BE2C (cell line): ENCODE measurements around the gene DFFB.

Experiments used
- DNase-seq: peaks from one replicate; pipeline ENCODE4 v3.0.0-alpha.2; 2020
- H3K27me3 ChIP-seq: fragments of 250-450 bp; sonication (Bioruptor Pico); 2 replicates; pipeline ENCODE4 v1.5.1; 2020; ENCODE audit warnings: mild to moderate bottlenecking
- H3K36me3 ChIP-seq: fragments of 250-450 bp; sonication (Bioruptor Pico); 2 replicates; pipeline ENCODE4 v1.5.1; 2020; ENCODE audit warnings: mild to moderate bottlenecking
- H3K4me1 ChIP-seq: fragments of 250-450 bp; sonication (Bioruptor Pico); 2 replicates; pipeline ENCODE4 v1.5.1; 2020
- H3K4me3 ChIP-seq: 2 replicates; pipeline ENCODE4 v1.5.1; 2011; ENCODE audit warnings: low read depth, low read length
- H3K9me3 ChIP-seq: fragments of 250-450 bp; sonication (Bioruptor Pico); 2 replicates; pipeline ENCODE4 v1.5.1; 2020
- TF ChIP-seq, protein P1 (sequence below): IDR thresholded peaks from 2 replicates; pipeline ENCODE4 v1.5.1; 2012; ENCODE audit warnings: mild to moderate bottlenecking, low read depth, low read length

The DFFB gene

DNA sequence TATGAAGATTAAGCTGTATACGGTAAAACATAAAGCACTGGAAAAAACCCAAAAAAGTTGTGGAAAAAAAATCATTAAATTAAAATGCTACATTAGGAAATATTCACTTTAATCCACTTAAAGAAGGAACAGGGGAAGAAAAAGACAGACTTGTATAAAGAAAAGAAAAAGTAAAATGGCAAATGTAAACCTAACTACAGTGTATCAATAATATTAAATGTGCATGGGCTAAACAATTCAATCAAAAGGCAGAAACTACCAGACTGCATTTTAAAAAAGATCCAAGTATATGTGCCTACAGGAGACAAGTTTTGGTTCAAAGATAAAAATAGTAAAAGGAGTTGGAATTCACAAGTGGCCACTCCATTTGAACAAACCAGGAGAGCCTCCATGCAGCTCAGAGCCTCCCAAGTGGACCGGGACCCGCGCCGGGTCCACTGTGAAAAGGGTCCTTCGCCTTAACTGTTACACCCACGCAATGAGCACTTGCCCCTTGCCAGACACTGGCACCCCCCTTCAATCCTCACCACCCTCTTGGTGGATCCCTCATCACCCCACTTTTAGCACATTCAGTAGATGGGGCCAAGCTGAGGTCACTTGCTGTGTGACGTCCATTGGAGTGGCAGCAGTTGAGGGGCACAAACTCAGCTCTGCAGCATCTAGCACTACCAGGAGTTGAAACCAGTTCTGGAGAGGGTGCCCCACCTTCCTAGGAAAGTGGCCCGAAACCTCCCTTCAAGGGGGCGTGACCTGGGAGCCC, 41.9 kb downstream of the DFFB start:
- Histone ChIP-seq H3K4me1 (no peaks in the 10 kb centered on the region), H3K4me3 (peak overlapping the region; percentile 72), H3K27me3 (no peaks in the 10 kb centered on the region), H3K9me3 (no peaks in the 10 kb centered on the region), H3K36me3 (no peaks in the 10 kb centered on the region; the same call in 1 of the 2 replicates)
- no peak for DNase-seq
- TF ChIP-seq, protein P1, sequence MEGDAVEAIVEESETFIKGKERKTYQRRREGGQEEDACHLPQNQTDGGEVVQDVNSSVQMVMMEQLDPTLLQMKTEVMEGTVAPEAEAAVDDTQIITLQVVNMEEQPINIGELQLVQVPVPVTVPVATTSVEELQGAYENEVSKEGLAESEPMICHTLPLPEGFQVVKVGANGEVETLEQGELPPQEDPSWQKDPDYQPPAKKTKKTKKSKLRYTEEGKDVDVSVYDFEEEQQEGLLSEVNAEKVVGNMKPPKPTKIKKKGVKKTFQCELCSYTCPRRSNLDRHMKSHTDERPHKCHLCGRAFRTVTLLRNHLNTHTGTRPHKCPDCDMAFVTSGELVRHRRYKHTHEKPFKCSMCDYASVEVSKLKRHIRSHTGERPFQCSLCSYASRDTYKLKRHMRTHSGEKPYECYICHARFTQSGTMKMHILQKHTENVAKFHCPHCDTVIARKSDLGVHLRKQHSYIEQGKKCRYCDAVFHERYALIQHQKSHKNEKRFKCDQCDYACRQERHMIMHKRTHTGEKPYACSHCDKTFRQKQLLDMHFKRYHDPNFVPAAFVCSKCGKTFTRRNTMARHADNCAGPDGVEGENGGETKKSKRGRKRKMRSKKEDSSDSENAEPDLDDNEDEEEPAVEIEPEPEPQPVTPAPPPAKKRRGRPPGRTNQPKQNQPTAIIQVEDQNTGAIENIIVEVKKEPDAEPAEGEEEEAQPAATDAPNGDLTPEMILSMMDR, result no peak

DNA sequence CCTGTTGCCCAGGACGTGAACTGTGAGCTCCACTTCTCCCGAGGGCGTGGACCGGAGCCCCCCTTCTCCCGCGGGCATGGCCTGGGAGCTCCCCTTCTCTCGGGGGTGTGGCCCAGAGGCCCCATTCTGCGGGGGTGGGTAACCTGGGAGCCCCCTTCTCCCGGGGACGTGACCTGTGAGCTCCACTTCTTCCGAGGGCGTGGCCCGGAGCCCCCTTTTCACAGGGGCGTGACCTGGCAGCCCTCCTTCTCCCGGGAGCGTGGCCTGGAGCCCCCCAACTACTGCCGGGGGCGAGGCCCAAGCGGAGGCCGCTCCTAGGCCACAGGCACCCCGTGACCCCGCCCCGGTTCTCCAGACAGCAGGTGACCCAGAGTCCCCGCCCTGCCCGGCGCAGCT, 42.5 kb downstream of the DFFB start:
- no peaks in the 10 kb centered on the region for H3K4me1 ChIP-seq
- TF ChIP-seq, protein P1, result no peak; the same call in 1 of the 2 replicates
- no peaks in the 10 kb centered on the region for H3K9me3 ChIP-seq
- H3K4me3 ChIP-seq, result peak overlapping the region; percentile 72
- H3K27me3 ChIP-seq, result no peaks in the 10 kb centered on the region
- no peak for DNase-seq
- no peaks in the 10 kb centered on the region; the same call in 1 of the 2 replicates for H3K36me3 ChIP-seq

DNA sequence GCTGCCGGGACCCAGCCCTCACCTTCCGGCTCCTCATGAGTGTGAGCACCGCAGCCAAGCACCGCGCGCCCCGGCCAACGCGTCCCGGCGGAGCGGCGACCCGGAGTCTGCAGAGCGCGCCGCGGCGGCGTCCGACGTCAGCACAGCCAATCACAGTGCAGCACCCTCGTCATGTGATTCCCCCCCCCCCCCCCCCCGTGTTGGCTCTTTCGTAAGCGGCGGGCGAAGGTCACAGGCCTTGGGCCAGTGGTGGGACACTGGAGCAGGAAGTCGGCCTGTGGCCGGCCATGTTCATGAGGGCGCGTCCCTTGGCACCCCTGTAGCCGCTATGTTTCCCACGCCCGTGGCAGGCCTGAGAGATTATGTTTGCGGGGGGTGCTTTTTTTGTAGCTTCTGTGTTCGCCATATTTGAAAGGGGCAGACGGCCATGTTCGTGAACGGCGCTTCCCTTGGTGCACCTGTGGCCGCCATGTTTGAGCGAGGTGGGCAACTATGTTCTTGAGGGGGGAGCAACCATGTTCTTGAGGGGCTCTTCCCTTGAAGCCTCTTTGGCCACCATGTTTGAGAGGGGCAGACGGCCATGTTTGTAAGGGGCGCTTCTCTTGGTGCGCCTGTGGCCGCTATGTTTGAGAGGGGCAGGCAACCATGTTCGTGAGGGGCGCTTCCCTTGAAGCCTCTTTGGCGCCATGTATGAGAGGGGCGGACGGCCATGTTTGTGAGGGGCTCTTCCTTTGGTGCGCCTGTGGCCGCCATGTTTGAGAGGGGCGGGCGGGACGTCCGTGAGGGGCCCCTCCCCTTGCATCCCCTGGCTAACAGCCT, 43.1 kb downstream of the DFFB start, which contains the start of gene C1orf174:
TSS of gene C1orf174 (minus strand) at position 123 of the 819 bp plus-strand sequence. CDS start at position 37, 86 bp downstream.
- H3K36me3 ChIP-seq, result no peaks in the 10 kb centered on the region; the same call in 1 of the 2 replicates
- TF ChIP-seq, protein P1, result no peak
- peak; percentile 87 for DNase-seq
- H3K4me1 ChIP-seq, result no peaks in the 10 kb centered on the region
- no peaks in the 10 kb centered on the region for H3K9me3 ChIP-seq
- no peaks in the 10 kb centered on the region for H3K27me3 ChIP-seq
- peak within 1 kb of the TSS; percentile 72 for H3K4me3 ChIP-seq

DNA sequence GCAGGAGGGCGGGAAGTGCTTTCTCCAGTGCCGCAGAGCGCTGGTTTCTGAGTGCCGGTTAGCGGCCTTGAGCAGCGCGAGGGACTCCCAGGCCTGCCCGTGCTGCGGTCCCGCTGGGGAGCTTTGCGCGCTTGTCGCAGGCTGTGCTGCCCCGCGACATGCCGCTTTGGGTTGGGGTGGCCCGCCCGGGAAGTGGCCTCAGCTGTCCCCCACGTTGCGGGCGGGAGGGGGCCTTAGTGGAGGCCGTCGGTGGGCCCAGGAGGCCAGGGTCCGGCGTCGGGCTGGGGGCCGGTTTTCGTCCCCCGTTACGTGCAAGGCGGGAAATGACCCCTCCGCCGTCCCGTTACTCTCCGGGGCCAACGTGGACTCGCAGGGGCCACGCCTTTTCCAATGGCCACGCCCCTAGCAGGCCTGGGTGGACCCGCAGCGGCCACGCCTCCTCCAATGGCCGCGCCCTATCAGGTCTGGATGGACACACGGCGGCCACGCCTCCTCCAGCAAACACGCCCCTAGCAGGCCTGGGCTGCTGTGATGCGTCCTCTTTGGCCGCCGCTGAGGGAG, 43.8 kb downstream of the DFFB start:
- peak; percentile 95 for DNase-seq
- H3K4me1 ChIP-seq, result no peaks in the 10 kb centered on the region
- H3K9me3 ChIP-seq, result no peaks in the 10 kb centered on the region
- H3K27me3 ChIP-seq, result no peaks in the 10 kb centered on the region
- TF ChIP-seq, protein P1, result no peak
- peak overlapping the region; percentile 72 for H3K4me3 ChIP-seq
- no peaks in the 10 kb centered on the region for H3K36me3 ChIP-seq

DNA sequence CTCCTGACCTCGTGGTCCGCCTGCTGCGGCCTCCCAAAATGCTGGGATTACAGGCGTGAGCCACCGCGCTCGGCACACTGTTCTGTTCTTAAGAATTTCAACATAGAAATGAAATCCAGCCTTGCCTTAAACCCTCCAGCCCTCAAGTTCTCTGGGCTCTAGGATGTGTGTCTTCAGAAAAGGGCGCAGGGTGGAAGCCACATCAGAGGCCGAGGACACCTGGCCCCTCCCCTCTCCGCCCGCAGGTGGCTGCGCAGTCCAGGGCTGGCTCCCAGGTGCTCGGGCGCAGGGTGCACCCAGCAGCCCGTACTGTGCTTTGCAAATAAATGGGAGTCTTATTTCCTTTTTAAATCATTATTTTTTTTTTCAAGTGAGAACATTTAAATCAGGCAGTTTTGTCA, 44.8 kb downstream of the DFFB start:
- no peak for DNase-seq
- H3K9me3 ChIP-seq, result no peaks in the 10 kb centered on the region
- H3K4me3 ChIP-seq, result no peak overlapping the region
- no peaks in the 10 kb centered on the region for H3K36me3 ChIP-seq
- no peaks in the 10 kb centered on the region for H3K4me1 ChIP-seq
- H3K27me3 ChIP-seq, result no peaks in the 10 kb centered on the region
- TF ChIP-seq, protein P1, result no peak
